GM18511 (cell line): ENCODE results near the gene ZNF429.
"Not testable (repeated sequence)": the region's sequence is repeated elsewhere in the genome, so short reads cannot be mapped to it uniquely, and the experiment has no call there.

Source experiments
- ATAC-seq: cut with Tn5 transposase; IDR thresholded peaks from one replicate; pipeline ENCODE4 v1.9.1; 2021; ENCODE audit warnings: mild to moderate bottlenecking, moderate library complexity; ENCODE audit not compliant: unreplicated experiment

Gene ZNF429

DNA sequence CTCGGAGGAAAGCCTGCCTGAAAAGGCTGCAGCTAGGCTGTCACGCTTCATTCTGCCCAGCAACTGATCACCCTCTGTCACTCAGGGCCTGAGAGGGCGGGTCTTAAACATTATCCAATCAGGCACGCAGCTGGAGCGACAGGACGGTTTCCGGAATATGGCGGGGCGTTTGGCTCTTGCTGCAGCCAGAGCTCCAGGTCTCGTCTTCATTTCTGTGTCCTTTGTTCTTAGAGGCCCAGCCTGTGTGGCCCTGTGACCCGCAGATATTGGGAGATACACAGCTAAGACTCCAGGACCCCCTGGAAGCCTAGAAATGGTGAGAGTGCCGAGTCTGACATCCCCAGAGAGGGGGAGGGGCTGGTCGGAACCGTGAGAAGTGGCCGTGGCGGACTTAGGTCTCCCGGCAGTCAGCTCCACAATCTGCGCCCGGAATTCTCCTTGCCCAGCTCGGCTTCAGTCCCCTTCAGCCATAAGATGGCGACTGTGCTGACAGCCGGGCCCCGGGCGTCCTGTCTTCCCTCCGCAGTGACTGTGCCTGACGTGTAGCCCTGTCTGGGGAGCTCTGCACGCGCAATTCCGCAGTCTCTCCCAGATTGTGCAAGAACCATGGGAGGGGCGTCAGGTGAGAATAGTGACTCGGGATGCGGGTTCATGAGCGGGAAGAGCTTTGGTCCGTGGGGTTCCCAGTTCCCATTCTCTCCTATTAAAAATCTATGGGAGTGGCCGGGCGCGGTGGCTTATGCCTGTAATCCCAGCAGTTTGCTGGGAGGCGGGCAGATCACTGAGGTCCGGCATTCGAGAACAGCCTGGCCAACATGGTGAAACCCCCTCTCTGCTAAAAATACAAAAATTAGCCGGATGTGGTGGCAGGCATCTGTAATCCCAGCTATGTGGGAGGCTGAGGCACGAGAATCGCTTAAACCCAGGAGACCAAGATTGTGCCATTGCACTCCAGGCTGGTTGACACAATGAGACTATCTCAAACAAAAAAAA lies at the start of gene ZNF429:
ZNF429 (plus strand) TSS at position 144 of the 993 bp plus-strand sequence; CDS start at position 314, 170 bp downstream.
- ATAC-seq: peak; percentile 100

DNA sequence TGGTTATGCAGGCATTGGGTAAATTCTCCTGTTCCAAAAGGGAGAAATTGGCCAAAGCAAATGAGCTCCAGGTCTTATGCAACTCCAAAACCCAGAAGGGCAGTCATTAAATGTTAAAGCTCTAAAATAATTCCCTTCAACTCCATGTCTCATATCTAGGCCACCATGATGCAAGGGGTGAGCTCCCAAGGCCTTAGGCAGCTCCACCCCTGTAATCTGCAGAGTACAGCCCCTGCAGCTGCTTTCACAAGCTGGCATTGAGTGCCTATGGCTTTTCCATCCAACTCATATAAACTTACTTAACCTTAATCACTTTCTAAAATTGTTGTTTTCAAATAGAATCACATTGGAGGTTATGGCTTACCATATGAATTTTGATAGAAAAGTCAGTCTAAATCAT lies 44.7 kb upstream of the ZNF429 start:
- ATAC-seq: no peak

DNA sequence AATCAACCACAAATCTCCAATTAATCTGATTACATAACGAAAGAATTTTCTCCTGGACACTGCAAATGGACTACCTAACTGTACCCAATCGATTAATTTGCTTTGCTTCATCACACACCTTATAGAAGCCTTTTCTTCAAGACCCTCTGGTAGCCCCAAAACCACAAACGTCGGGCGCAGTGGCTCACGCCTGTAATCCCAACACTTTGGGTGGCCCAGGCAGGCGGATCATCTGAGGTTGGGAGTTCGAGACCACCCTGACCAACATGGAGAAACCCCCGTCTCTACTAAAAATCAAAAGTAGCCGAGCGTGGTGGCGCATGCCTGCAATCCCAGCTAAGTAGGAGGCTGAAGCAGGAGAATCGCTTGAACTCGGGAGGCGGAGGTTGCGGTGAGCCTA lies 42.9 kb upstream of the ZNF429 start:
- no peak for ATAC-seq

DNA sequence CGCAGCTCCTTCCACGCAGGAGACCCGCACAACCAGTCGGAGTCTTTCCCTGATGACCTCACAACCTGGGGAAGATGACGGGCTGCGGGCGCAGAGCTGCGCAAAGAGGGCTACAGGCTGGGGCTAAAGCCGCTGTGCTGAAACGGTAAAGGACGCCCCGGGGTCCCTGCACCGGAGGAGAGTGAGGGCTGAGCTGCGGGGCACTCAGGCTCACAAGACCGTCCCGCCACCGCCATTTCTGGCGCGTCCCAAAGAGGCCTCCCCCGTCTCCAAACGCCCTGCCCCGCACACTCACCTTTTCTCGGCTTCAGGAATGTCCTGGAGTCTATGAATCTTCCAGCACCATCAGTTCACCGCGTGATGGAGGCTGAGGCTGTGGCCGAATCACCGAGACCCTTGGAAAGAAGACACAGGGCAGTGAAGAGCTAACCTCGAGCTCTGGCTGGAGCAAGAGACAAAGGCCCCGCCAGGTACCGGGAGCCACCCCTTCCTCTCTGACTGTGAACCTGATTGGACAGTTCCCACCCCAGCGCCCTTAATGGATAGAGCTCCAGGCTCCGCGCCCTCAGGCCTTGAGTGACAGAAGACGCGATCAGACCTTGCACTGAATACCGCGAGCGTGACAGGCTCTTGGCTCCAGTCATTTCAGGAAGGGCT lies 41.8 kb upstream of the ZNF429 start:
- ATAC-seq: no peak

DNA sequence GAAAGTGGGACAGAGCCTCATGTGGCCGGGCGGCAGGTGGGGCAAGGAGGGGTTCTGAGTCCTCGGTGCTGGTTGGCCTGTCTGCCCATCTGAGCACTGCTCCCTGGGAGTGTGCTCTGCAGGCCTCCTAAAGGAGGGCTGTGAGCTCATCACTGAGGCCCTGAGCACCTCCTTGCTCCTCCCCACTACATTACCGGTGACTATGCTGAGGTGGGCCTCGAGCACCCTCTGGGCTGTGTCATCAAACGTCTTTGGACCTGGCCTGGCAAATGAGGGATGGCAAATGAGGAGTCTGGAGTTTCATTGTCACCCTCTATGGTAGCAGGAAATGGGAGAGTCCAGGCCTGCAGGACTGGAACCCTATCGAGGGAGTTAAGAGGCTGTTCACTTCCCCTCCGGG lies 38.8 kb upstream of the ZNF429 start:
- ATAC-seq: no peak

DNA sequence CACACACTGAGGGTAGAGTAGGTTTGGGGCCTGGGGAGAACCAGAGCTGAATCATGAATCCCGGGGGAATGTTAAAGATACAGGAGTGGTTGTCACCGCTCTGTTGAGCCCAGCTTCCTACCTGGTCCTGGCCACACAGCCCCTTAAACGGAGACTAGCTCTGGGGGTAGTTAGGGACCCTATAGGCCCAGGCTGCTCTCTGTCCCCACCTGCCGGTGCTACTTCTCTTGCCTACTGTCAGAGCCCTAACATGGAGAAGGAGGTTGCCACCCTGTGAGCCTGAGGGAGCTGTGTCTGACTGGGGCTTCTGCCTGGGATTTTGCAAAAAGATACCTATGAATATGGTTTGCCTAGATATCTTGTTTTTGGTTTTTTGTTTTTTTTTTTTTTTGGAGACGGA lies 36.6 kb upstream of the ZNF429 start:
- ATAC-seq: no peak

DNA sequence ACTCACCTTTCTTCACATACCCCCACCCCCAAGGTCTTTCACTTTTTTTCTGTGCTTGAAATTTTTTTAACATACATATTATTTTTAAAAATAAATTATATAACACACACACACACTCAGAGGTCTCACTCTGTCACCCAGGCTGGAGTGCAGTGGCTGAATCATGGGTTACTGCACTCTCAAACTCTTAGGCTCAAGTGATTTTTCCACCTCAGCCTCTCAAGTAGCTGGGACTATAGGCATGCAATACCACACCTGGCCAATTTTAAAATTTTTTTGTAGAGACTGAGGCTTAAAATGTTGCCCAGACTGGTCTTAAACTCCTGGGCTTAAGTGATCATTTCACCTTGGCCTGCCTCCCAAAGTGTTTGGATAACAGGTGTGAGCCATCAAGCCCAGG lies 32.9 kb upstream of the ZNF429 start:
- ATAC-seq: no peak

DNA sequence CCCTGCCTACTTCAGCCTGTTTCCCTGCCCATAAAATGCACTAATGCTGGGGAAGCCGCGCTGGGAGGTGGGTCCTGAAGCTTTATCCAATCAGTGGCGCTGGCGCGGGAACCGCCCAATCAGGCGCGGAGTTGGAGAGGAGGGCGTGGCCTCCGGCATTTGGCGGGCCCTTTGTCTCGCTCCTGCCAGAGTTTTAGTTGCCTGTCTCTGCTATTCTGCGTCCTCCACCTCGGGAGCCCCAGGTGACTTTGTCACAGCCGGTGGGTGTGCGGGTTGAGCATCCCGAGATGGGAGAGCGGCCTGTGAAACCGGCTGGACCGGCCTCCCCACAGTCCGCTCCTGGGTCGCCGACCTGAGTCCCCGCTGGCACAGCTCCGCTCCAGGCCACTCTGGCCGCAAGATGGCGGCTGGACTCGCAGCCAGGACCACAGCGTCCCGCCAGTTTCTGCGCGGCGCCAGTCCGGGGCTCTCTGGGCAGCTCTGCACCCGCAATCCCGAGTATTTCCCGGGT lies 30.7 kb upstream of the ZNF429 start:
- ATAC-seq: no peak

DNA sequence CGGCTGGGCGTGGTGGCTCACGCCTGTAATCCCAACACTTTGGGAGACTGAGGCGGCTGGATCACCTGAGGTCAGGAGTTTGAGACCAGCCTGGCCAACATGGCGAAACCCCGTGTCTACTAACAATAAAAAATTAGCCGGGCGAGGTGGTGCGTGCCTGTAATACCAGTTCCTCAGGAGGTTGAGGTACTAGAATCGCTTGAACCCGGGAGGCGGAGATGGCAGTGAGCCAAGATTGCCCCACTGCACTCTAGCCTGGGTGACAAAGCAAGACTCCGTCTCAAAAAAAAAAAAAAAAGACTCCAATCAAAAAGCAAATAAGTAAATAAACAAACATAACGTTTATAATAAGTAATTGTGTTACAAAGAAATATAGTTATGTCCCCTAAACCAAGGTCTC lies 23.0 kb upstream of the ZNF429 start:
- not testable (repeated sequence) for ATAC-seq

DNA sequence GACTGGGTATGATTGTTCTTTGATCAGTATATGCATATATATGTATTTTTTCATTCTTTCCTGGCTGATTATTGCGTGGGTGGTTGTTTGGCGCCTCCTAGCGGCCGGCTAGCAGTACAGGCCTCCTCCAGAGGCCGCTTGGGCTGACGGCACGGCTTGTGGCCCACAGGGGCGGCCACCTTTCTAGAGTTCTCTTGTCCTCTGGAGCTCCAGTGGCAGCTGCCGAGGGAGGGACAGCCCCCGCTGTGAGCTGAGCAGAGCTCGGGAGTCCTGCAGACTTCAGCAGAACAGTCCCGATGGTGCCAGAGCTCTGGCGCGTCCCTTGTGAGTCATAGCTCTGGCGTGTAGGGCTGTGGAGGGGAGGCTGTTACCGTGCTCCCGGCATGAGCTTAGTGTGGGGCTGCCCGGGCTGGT lies 22.5 kb upstream of the ZNF429 start:
- no peak for ATAC-seq

DNA sequence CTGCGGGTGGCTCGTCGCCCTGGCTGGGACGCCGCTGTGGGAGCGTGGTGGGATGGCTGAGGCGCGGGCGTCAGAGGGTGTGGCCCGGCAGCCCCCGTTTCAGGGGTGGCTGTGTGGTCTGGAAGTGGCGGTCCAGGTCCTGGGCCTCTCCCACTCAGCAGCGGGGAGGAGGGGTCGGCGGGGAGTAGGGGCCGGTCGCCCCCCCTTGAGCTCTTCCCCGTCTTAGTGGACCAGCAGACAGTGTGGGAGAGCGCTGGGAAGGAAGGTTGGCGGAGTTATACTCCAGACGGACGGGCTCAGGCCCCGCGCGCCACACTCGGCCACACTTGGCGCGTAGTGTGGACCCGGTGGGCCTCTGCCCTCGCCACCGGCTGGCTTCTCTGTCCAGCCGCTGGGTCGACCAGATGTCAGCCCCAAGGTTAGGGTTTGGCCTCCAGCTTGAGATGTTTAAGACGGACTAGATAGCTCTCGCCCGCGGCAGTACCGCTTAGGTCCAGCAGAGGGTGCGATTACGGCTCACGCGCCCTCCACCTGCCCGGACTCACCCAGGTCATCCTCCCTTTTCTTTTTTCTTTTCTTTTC lies 21.7 kb upstream of the ZNF429 start:
- ATAC-seq: no peak

DNA sequence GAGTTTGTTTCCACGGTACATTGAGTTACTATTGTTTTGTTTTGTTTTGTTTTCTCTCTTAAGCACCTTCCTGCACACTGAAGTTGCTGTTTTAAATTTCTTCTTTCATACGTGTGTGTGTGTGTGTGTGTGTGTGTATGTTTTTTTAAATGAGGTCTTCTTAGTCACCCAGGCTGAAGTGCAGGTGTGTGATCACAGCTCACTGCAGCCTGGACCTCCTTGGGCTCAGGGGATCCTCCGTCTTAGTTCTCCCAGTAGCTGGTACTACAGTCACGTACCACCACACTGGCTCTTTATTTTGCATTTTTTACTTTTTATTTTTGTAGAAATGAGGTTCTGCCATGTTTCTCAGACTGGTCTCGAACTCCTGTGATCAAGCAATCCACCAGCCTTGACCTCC lies 20.8 kb upstream of the ZNF429 start:
- ATAC-seq: no peak

DNA sequence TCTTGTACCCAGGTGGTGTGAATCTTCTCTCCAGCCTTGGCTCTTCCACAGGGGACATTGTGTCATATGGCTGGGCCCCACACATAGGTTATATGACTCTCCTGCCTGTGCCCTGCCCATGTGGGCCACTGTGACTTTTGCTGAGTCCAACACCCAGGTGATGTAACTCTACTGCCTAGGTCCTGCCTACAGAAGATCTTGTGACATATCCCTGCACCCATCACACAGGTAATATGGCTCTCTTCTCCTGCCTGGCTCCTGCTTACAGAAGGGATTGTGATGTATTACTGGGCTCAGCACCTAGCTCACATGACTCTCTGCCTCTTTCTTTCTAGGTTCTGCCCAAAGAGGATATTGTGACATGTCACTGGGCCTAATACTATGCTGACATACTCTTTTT lies 19.5 kb upstream of the ZNF429 start:
- ATAC-seq: no peak

DNA sequence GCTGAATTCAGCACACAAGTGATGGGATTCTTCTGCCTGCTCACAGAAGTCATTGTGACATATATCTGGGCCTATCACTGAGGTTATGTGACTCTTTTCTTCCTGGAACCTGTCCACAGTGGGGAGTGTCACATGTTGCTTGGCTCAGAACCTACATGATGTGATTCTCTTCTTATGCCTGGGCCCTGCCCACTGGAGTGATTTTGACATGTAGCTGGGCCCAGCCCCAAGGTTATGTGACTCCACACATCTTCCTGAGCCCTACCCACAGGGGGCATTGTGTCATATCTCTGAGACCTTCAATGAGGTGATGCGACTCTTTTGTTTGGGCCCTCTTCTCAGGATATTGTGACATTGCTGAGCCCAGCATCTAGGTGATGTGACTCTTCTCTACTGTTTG lies 17.4 kb upstream of the ZNF429 start:
- ATAC-seq: no peak

DNA sequence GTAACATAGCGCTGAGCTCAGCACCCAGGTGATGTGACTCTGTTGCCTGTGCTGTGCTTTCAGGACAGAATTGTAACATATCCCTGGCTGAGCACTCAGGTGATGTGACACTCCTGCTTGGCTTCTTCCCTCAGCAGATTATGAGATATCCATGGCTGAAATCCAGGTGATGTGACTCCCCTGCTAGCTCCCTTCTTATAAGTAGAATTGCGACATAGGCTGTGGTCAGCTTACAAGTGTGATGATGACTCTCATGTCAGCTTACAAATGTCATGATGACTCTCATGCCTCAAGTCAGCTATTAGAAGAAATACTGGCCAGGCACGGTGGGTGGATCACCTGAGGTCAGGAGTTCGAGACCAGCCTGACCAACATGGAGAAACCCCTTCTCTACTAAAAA lies 14.3 kb upstream of the ZNF429 start:
- ATAC-seq: no peak

DNA sequence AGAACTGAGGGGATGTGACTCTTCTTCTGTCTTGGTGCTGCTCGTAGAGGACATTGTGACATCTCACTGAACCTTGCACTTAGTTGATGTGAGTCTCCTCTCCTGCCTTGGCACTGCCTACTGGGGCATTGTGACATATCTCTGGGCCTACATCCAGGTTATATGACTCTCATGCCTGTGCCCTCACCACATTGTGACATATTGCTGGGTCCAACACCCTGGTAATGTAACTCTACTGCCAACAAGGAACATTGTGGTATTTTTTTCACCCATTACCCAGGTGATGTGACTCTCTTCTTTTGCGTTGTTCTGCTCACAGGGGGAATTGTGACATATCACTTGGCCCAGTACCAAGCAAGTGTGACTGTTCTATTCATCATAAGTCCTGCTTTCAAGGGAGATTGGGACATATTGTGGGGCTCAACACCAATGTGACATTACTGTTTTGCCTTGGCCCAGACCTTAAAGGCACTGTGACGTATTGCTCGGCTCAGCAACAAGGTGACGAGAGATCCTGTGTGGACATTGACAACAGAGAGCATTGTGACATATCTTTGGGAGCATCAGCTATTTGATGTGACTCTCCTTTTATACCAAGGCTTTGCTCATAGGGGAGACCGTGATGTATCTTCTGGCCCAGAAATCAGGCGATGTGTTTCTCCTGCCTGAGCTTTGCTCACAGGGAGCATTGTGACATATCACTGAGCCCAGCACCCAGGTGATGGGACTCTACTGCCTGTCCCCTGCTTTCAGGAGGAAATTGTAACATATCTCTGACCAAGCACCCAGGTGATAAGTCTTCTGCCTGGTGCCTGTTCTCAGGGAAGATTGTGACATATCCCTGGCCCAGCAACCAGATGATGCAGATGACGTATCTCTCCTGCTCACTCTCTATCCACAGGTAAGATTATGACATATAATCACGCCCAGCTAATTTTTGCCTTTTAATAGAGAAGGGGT lies 12.2 kb upstream of the ZNF429 start:
- no peak for ATAC-seq

DNA sequence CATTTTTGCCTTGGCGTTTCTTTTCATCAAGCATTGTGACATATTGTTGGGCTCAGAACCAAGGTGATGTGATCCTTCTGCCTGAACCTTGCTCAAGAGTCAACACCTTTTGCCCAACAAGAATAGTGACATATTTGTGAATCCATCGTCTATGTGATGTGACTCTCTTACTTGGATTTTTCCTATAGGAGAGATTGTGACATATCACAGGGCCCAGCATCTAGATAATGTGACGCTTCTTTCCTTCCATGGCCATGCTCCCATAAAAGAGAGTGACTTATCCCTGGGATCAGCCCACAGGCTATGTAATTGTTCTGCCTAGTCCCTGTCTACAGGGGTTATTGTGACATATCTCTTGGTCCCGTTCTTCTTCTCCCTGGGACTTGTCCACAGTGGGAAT lies 8.5 kb upstream of the ZNF429 start:
- ATAC-seq: no peak

DNA sequence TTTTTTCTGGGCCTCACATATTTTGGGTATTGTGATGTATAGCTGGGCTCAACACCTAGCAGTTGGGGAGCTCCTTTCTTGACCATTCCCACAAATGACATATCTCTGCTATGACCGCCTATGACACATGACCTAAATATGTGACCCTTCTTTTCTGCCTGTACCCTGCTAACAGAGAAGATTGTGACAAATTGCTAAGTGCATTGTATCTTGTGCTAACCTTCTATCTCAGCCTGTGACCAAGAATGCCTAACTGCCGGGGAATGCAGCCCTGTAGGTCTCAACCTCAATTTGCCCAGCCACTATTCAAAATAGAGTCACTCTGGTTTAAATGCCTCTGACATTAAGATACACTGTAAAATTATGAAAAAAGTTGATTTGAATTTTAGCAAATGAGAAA lies 6.8 kb upstream of the ZNF429 start:
- ATAC-seq: no peak

DNA sequence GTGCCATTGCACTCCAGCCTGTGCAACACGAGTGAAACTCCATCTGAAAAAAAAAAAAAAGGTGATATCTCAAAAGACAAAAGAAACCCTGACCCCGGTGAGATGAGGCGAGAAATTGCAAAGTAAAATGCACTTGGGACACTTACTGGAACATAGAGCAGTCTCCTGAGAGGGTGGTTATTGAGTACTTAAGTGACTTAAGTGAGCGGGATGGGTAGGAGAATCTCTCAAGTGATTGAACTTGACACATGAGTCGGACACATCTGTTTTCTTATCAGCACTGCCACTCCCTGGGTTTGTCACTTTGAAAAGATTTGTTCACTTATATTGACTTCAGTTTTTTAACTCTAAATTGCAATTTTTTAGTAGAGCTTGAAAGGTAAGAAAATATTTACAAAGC lies 2.8 kb downstream of the ZNF429 start:
- no peak for ATAC-seq

DNA sequence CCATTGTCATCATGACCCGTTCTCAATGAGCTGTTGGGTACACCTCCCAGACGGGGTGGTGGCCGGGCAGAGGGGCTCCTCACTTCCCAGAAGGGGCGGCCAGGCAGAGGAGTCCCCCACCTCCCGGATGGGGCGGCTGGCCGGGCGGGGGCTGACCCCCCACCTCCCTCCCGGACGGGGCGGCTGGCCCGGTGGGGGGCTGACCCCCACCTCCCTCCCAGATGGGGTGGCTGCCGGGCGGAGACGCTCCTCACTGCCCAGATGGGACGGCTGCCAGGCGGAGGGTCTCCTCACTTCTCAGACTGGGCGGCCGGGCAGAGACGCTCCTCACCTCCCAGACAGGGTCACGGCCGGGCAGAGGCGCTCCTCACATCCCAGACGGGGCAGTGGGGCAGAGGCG lies 5.7 kb downstream of the ZNF429 start:
- not testable (repeated sequence) for ATAC-seq
